GM21619 (cell line): ENCODE data around the gene TBC1D30.

Experiments used
- ATAC-seq: cut with Tn5 transposase; IDR thresholded peaks from one replicate; pipeline ENCODE4 v1.9.1; 2021; ENCODE audit not compliant: unreplicated experiment

The TBC1D30 gene

DNA sequence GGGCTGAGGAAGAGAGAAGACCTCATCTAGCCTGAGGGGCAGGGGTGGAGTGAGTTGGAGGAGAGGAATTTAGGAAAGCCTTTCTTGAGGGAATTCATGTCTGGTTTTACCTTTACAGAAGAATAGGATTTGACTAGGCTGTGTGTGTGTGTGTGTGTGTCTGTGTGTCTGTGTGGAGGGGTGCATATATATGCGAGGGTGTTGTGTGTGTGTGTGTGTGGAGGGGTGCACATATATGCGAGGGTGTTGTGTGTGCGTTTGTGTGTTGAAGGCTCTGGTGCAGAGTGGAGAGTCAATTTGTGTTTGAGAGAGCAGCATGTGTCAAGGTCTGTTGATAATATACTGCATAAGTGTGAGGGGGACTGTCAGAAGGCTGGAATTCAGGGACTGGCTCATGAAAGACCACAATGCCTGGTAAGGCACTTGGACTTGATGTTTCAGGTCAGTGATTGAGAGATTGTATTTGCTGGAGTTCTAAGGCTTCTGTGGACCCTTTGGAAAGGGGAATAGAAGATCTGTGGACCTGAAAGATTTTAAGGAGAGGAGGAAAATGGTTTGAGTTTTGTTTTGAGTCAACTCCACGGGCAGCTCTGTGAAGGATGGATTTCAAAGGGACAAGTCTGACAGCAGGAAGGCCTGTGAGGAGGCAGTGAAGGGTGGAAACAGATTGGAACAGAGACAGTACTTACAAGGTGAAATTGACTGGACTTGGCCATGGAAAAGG is 34.6 kb downstream of the TBC1D30 start:
- no peak for ATAC-seq

- no peak for ATAC-seq
Measured at GRCh38 chr12:64860446-64860998, 36.1 kb downstream of the TBC1D30 start.

- no peak for ATAC-seq
Measured at GRCh38 chr12:64864319-64864718, 39.9 kb downstream of the TBC1D30 start.

- ATAC-seq = no peak
Measured at GRCh38 chr12:64875186-64875585, 50.7 kb downstream of the TBC1D30 start.

DNA sequence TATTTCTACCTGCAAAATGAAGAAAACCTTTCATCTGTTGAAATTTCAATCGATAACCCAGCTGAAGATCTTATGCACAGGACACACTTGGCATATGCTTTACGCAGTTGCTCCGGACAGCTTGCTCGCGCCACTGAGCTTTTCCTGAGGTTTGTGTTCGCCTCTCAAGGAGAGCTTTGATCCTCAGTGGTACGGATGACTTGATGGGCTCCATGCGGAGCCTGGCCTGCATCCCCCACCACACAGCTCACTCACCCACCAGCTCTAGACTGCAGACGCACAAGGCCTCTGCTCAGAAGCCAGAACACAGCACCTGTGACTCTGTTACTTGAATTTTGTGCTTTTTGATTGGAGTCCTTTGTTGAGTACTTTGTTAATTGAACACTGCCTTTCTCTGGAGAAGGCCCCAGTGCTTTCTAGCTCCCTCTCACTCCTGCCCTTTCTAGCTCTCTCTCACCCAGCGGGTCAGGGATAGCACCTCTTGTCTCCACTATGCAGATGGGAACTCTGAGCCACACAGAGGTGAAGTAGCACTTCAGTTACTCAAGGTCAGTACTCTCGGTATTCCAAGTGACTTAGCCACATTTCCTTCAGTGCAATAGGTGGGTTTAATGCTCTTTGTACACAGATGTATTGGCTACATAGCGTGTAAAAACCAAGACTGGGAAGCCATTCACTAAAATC is 52.1 kb downstream of the TBC1D30 start:
- ATAC-seq = peak; percentile 3

DNA sequence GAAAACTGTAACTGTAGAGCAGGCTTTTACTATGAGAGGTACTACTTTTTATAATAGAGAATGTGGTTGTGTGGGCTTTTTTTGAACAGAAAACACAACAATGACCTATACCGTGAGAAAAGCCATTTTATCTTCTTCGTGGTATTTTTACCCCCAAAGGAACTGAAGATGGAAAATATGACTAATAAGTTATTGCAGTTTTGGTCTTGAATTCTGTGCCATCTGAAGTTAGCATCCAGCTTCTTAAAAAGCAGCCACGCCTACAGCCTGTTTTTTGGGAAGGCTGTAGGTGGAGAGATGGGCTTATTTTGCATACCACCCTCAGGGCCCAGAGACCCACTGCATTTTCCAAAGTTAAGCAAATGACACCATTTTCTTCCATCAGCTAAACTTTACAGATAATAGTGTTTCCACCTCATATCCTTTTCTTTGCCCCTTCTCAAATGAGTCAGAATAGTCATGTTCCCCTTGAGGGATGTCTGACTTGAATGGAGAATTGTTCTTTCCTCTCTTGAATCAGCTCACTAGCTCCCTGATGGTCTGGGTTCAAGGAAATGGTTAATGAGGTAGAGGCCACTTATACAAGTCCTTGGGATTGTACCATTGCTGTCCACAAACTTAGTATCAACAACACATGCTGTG is 53.0 kb downstream of the TBC1D30 start:
- ATAC-seq = peak; percentile 81

DNA sequence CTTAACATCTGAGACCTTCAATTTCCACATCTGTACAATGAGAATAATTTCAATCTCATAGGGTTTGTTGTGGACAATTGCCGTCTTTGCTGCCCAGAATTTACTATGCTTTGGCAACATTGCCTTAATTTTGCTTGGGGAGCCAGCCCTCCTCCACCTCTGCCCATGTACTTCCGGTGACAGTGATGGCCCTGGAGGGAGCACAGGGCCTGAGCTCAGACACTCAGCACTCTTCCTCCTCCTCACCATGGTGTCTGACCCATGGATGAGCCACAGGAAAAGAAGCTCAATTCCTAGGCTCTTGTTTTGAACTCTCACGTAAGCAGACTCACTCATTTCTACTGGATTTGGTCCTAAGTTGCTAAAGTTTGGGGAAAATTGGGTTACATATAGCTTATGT is 58.2 kb downstream of the TBC1D30 start:
- ATAC-seq = no peak

- ATAC-seq = no peak
Measured at GRCh38 chr12:64883264-64884163, 59.1 kb downstream of the TBC1D30 start.

- no peak for ATAC-seq
Measured at GRCh38 chr12:64884164-64884542, 59.7 kb downstream of the TBC1D30 start.

DNA sequence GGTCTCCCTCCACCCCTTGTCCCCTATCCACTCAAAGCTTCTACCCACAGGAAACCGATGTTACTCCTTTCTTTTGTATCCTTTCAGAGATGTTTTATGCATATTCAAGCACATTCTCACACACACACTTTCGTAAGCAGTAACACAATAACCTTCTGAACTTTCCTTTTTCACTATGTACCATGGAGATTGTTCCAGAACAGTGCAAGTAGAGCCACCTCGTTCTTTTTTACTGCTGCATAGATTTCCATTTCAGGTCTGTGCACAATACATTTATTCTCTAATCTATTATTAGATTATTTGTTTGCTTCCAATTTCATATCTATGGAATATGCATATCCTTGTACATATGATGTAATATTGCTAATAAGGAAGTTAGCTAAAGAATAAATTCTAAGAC is 60.3 kb downstream of the TBC1D30 start:
- ATAC-seq = no peak

- ATAC-seq = no peak
Measured at GRCh38 chr12:64889434-64890216, 65.2 kb downstream of the TBC1D30 start.

- peak; percentile 70 for ATAC-seq
Measured at GRCh38 chr12:64890873-64891468, 66.5 kb downstream of the TBC1D30 start.

GRCh38 chr12:64891629-64892028 is 67.2 kb downstream of the TBC1D30 start:
- ATAC-seq = no peak

DNA sequence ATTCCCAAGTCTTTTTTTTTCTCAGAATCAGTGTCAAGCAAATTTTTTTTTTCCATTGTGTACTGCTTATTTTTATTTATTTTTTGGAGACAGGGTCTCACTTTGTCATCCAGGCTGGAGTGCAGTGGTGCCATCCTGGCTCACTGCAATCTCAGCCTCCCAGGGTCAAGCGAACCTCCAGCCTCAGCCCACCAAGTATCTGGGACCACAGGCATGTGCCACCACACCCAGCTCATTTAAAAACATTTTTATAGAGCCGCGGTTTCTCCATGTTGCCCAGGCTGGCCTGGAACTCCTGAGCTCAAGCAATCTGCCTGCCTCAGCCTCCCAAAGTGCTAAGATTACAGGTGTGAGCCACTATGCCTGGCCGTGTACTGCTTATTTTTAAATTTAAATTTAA is 68.1 kb downstream of the TBC1D30 start:
- ATAC-seq = no peak

- ATAC-seq = no peak
Measured at GRCh38 chr12:64893961-64894360, 69.5 kb downstream of the TBC1D30 start.

DNA sequence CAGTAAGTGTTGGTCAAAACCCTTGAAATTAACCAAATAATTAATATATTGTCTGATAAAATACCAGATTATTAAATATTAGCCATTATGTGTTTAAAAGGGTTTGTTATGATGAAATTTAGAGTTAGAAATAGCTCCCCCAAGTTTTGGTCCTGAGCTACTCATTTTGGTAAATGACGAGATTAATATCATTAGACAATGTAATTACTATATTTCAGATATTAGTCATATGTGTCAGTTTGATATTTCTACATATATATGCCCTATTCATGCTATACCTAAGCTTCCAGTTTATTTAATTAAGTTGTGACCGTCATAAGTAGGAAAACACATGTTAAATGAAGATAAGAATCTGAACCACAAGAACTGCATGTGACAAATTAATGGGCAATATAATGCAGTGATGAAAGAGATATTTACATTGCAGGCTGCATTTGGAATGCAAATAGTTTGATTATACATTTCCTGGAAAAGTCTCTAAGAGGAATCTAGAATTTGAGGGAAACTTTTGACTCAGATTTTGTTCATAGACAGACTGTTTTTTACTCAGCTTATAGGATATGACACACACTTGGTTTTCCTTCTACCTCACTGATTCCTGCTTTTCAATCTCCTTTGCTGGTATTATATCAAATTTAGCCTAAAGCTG is 70.5 kb downstream of the TBC1D30 start:
- ATAC-seq = no peak

DNA sequence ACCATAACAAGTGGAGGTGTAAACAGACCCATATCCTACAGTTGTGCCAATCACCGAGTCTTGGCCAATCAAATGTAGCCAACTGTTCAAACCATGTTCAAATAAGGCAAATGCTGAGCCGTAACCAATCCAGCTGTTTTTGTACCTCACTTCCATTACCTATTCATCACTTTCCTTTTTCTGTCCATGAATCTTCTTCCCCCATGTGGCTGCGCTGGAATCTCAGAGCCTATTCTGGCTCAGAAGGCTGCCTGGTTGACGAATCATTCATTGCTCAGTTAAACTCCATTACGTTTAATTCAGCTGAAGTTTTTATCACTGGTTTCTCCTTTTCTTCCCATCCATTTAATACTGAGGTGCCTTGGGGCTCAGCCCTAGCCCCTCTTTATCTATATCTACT is 71.1 kb downstream of the TBC1D30 start:
- ATAC-seq = no peak

DNA sequence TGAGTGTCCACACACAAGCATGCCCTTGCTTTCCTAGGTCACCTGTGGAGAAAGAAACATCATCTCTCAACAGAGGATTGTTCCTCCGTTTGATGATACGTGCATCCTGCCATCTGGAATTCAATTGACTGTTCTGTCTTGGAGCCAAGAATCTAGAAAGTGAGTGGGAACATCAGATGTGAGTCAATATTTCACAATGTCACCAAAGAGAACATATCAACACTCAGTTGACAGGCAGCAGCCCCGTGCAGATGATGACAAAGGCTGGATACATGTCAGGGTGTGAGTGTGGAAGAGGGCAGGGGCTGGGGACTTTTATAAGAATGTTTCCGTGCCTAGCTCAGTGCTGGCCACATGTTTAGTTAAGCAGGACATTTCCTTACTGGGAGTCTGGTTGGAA is 76.1 kb downstream of the TBC1D30 start:
- ATAC-seq = no peak

- no peak for ATAC-seq
Measured at GRCh38 chr12:64903479-64904152, 79.2 kb downstream of the TBC1D30 start.
